PC-9 (cell line): ENCODE measurements around the gene SERINC5.

Source experiments
- CTCF ChIP-seq: fragments of 200-600 bp; sonication (generic); conservative IDR thresholded peaks from 2 replicates; pipeline ENCODE4 v1.6.1; 2017; ENCODE audit warnings: mixed run types, antibody characterized with exemption, mild to moderate bottlenecking, moderate library complexity
- EZH2 ChIP-seq: fragments of 200-600 bp; sonication (generic); IDR thresholded peaks from 2 replicates; pipeline ENCODE4 v1.8.0; 2017; ENCODE audit warnings: antibody characterized with exemption, low read depth

- TF ChIP-seq CTCF (no peak), EZH2 (no peak)
Measured at GRCh38 chr5:80138486-80138885, 117.4 kb downstream of the SERINC5 start.
